DND-41 (cell line): ENCODE data around the gene STH.

Source experiments
- CTCF ChIP-seq: IDR thresholded peaks from 2 replicates; pipeline ENCODE4 v1.5.1; 2012; ENCODE audit warnings: borderline replicate concordance, low read length, moderate library complexity, mild to moderate bottlenecking; ENCODE audit not compliant: poor library complexity, severe bottlenecking; ENCODE audit errors: extremely low read depth
- EZH2 ChIP-seq: IDR thresholded peaks from 3 replicates; pipeline ENCODE4 v1.6.1; 2012; ENCODE audit warnings: borderline replicate concordance, low read depth, mild to moderate bottlenecking, moderate library complexity, low read length, inconsistent platforms; ENCODE audit not compliant: severe bottlenecking

DNA sequence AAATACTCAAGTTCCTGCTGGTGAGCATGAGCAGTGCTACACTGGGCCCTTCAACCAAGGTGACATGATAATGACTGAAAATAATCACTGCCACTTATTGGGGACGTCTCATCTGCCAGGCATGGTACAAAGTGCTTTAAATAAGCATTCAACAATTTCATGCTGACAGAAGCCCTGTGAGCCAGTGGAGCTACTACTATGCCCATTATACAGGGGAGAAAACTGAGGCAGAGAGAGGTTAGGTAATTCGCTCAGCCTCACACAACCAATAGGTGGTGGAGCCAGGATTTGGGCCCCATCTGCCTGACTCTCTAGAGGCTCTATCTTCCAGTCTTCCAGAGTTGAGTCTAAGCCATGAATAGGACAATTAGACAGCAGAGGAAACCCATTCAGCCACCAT is 30.3 kb upstream of the STH start:
- TF ChIP-seq CTCF (no peak), EZH2 (no peak)
